Retinal pigment epithelial cell (primary cell): ENCODE measurements around the gene CPPED1.

Experiments
- DNase-seq: peaks from one replicate; pipeline ENCODE4 v3.0.0-alpha.2; 2010; ENCODE audit warnings: low read depth
- H3K4me3 ChIP-seq: 2 replicates; pipeline ENCODE4 v1.5.1; 2011; ENCODE audit warnings: mild to moderate bottlenecking, low read length, control low read depth, moderate library complexity
- TF ChIP-seq, protein P1 (sequence below): conservative IDR thresholded peaks from 2 replicates; pipeline ENCODE4 v1.5.1; 2011; ENCODE audit warnings: low read depth, low read length, control low read depth, inconsistent platforms

Gene CPPED1

GRCh38 chr16:12681653-12682052 is 122.0 kb downstream of the CPPED1 start:
- no peak for DNase-seq
- TF ChIP-seq, protein P1, sequence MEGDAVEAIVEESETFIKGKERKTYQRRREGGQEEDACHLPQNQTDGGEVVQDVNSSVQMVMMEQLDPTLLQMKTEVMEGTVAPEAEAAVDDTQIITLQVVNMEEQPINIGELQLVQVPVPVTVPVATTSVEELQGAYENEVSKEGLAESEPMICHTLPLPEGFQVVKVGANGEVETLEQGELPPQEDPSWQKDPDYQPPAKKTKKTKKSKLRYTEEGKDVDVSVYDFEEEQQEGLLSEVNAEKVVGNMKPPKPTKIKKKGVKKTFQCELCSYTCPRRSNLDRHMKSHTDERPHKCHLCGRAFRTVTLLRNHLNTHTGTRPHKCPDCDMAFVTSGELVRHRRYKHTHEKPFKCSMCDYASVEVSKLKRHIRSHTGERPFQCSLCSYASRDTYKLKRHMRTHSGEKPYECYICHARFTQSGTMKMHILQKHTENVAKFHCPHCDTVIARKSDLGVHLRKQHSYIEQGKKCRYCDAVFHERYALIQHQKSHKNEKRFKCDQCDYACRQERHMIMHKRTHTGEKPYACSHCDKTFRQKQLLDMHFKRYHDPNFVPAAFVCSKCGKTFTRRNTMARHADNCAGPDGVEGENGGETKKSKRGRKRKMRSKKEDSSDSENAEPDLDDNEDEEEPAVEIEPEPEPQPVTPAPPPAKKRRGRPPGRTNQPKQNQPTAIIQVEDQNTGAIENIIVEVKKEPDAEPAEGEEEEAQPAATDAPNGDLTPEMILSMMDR = no peak

GRCh38 chr16:12680531-12680930 is 123.2 kb downstream of the CPPED1 start:
- no peak for DNase-seq
- TF ChIP-seq, protein P1 = no peak
- no peak overlapping the region for H3K4me3 ChIP-seq

More at GRCh38 chr16:12681653-12682052, 122.0 kb downstream of the CPPED1 start:
- H3K4me3 ChIP-seq = no peak overlapping the region

GRCh38 chr16:12679660-12680272 is 123.9 kb downstream of the CPPED1 start:
- TF ChIP-seq, protein P1 = no peak
- DNase-seq = no peak
- no peak overlapping the region for H3K4me3 ChIP-seq

DNA sequence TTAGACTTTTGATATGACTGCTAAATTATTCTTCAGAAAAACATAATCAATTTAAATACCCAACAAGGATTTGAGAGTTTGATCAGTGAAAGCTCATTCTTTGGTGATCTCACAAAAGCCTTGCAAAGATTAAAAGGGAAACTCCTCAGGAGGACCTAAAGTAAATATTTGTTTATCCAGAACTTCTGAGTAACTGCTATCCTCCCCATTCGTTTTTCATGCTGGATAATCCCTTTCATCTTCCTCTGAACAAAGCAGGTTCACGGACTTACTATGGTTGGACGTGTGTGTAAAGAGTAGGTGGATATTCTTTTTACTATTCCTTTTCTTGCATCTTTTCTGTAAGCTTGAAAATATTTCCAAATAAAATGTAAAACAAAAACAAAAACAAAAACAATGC is 124.7 kb downstream of the CPPED1 start:
- TF ChIP-seq, protein P1 = no peak
- no peak overlapping the region for H3K4me3 ChIP-seq
- no peak for DNase-seq

- DNase-seq = no peak
- TF ChIP-seq, protein P1 = no peak
Observed at GRCh38 chr16:12677502-12677901, 126.2 kb downstream of the CPPED1 start.

GRCh38 chr16:12675852-12676251 is 127.8 kb downstream of the CPPED1 start:
- TF ChIP-seq, protein P1 = no peak

More at GRCh38 chr16:12677502-12677901, 126.2 kb downstream of the CPPED1 start:
- H3K4me3 ChIP-seq = no peak overlapping the region

GRCh38 chr16:12675046-12675445 is 128.6 kb downstream of the CPPED1 start:
- H3K4me3 ChIP-seq = no peak overlapping the region
- TF ChIP-seq, protein P1 = no peak
- no peak for DNase-seq

More at GRCh38 chr16:12675852-12676251, 127.8 kb downstream of the CPPED1 start:
- no peak overlapping the region for H3K4me3 ChIP-seq
- DNase-seq = no peak
